B cell (primary cell): ENCODE results near the gene ZNF358. TPM values are rescaled to one million over a fixed set of nuclear protein-coding genes. Genes with fewer than 3 reads are reported as not detected.

Experiments
- ATAC-seq: fragments of 200-7000 bp; cut with Tn5 transposase; one replicate; pipeline ENCODE4 v1.10.0; 2021; ENCODE audit warnings: low read depth, mild to moderate bottlenecking, moderate number of reproducible peaks, moderate library complexity
- CTCF ChIA-PET: fragments of 350-600 bp; sonication (Branson Sonifier 250); formaldehyde crosslinking; loops from one replicate; lab custom pipeline; 2021; ENCODE audit warnings: antibody characterized with exemption, inconsistent platforms; lab: Charles Lee
- POLR2A ChIA-PET: fragments of 350-600 bp; sonication (Branson Sonifier 250); formaldehyde crosslinking; loops from one replicate; lab custom pipeline; 2021; ENCODE audit warnings: antibody characterized with exemption; lab: Charles Lee
- DNase-seq: peaks from one replicate; pipeline ENCODE4 v3.0.0; 2013
- H2AFZ ChIP-seq: 2 replicates; pipeline ENCODE4 v1.6.1; 2012; ENCODE audit warnings: mild to moderate bottlenecking, low read depth, low read length; ENCODE audit not compliant: insufficient read depth, poor library complexity, severe bottlenecking
- H3K27ac ChIP-seq, 2 donors: 1 replicate in 1 of 2; 2 replicates in 1 of 2; pipeline ENCODE4 v1.5.1; 2012 to 2013; ENCODE audit warnings: low read length in 2 of 2, mild to moderate bottlenecking in 2 of 2, moderate library complexity in 1 of 2
- H3K27me3 ChIP-seq, 4 experiments: fragments of 200-600 bp in 1 of 4; sonication (generic) in 1 of 4; replicated peaks in 1 of 4; 1 replicate in 2 of 4; 2 replicates in 2 of 4; pipeline versions ENCODE4 v1.6.1 to v1.7.0; 2013 to 2016; ENCODE audit warnings: low read length in 3 of 4, mild to moderate bottlenecking in 2 of 4, mixed read lengths in 1 of 4, moderate library complexity in 1 of 4; ENCODE audit not compliant: insufficient read depth in 4 of 4, control insufficient read depth in 3 of 4; ENCODE audit errors: control extremely low read depth in 1 of 4
- H3K36me3 ChIP-seq, 2 experiments: replicated peaks in 1 of 2; 1 replicate in 1 of 2; 2 replicates in 1 of 2; pipeline versions ENCODE4 v1.6.1 to v1.7.1; 2013; ENCODE audit warnings: low read length in 1 of 2; ENCODE audit not compliant: insufficient read depth in 2 of 2, control insufficient read depth in 1 of 2; ENCODE audit errors: control extremely low read depth in 1 of 2, extremely low read depth in 1 of 2
- H3K4me1 ChIP-seq, 2 donors: fragments of 200-600 bp in 1 of 2; sonication (generic) in 1 of 2; 1 replicate in 1 of 2; 2 replicates in 1 of 2; pipeline versions ENCODE4 v1.5.1 to v1.6.1; 2013 to 2017; ENCODE audit warnings: low read length in 2 of 2; ENCODE audit not compliant: control insufficient read depth in 2 of 2, insufficient read depth in 2 of 2
- H3K4me2 ChIP-seq: replicated peaks from 2 replicates; pipeline ENCODE3; 2012; ENCODE audit warnings: mild to moderate bottlenecking, low read depth, low read length; ENCODE audit not compliant: poor library complexity, severe bottlenecking
- H3K4me3 ChIP-seq, 5 experiments: fragments of 200-600 bp in 1 of 5; sonication (generic) in 1 of 5; 1 replicate in 3 of 5; 2 replicates in 2 of 5; pipeline versions ENCODE4 v1.5.1 to v1.7.0; 2011 to 2016; ENCODE audit warnings: low read length in 4 of 5, mild to moderate bottlenecking in 4 of 5, low read depth in 2 of 5, control low read depth in 1 of 5, moderate library complexity in 1 of 5; ENCODE audit not compliant: insufficient read depth in 1 of 5; ENCODE audit errors: control extremely low read depth in 1 of 5, extremely low read depth in 1 of 5
- H3K79me2 ChIP-seq: fragments of 200-600 bp; sonication (generic); one replicate; pipeline ENCODE4 v1.6.0; 2016; ENCODE audit warnings: low read length; ENCODE audit not compliant: control insufficient read depth, insufficient read depth
- H3K9ac ChIP-seq: fragments of 200-600 bp; sonication (generic); 2 replicates; pipeline ENCODE4 v1.6.1; 2017; ENCODE audit warnings: mild to moderate bottlenecking, low read length, moderate library complexity
- H3K9me3 ChIP-seq, 3 donors: one replicate each; pipeline versions ENCODE4 v1.6.1 to v1.7.1; 2013; ENCODE audit warnings: low read length in 2 of 3; ENCODE audit not compliant: control insufficient read depth in 2 of 3, insufficient read depth in 1 of 3; ENCODE audit errors: control extremely low read depth in 1 of 3
- H4K20me1 ChIP-seq: 2 replicates; pipeline ENCODE4 v1.6.0; 2012; ENCODE audit warnings: mild to moderate bottlenecking, low read length; ENCODE audit not compliant: insufficient read depth, control insufficient read depth, poor library complexity, severe bottlenecking
- H3K27ac Mint-ChIP-seq: one replicate; pipeline ENCODE4 v1.8.0; 2021; ENCODE audit warnings: mixed read lengths
- H3K27me3 Mint-ChIP-seq: one replicate; pipeline ENCODE4 v1.8.0; 2021; ENCODE audit warnings: mixed read lengths
- H3K4me1 Mint-ChIP-seq: one replicate; pipeline ENCODE4 v1.8.0; 2021; ENCODE audit warnings: mixed read lengths
- H3K4me3 Mint-ChIP-seq: one replicate; pipeline ENCODE4 v1.8.0; 2021; ENCODE audit warnings: mixed read lengths
- H3K9me3 Mint-ChIP-seq: one replicate; pipeline ENCODE4 v1.8.0; 2022; ENCODE audit warnings: mixed read lengths; ENCODE audit not compliant: insufficient read depth
- EZH2 ChIP-seq: IDR thresholded peaks from 2 replicates; pipeline ENCODE4 v1.6.1; 2012; ENCODE audit warnings: borderline replicate concordance, low read depth, mild to moderate bottlenecking, moderate library complexity, low read length; ENCODE audit not compliant: insufficient read depth, poor library complexity, severe bottlenecking
- WGBS: methylation state at CpG from one replicate; pipeline ENCODE4 v1.1.5; 2013; ENCODE audit warnings: missing lambda C conversion rate; ENCODE audit not compliant: insufficient coverage; 5-methylcytosine and 5-hydroxymethylcytosine counted together
- intact Hi-C: fragments of 100-400 bp; cut with micrococcal nuclease; formaldehyde crosslinking; loops from one replicate; pipeline ENCODE4 v1.10.0; 2022
- polyA plus RNA-seq: library from polyadenylated mRNA; depleted of rRNA; stranded (reverse); fragments of >200 nt; gene quantifications from 2 replicates; pipeline ENCODE4 v1.2.3, GENCODE V29; 2012
- total RNA-seq, 2 donors: library from RNA; stranded (reverse); fragments of 120-200 nt in 1 of 2; gene quantifications; 1 replicate in 1 of 2; 2 replicates in 1 of 2; pipeline versions ENCODE4 v1.2.3 to v1.2.4, GENCODE V29; 2013 to 2022
- TF ChIP-seq, protein P1 (sequence below): fragments of 200-600 bp; IDR thresholded peaks from one replicate; pipeline ENCODE4 v1.8.0; 2022; ENCODE audit warnings: antibody characterized with exemption, mild to moderate bottlenecking

ZNF358 gene
- total and polyA plus RNA-seq, 2 donors (not counting 1 experiment from before 2014, with no cell fraction given), result 8.5 to 17.5 TPM

DNA sequence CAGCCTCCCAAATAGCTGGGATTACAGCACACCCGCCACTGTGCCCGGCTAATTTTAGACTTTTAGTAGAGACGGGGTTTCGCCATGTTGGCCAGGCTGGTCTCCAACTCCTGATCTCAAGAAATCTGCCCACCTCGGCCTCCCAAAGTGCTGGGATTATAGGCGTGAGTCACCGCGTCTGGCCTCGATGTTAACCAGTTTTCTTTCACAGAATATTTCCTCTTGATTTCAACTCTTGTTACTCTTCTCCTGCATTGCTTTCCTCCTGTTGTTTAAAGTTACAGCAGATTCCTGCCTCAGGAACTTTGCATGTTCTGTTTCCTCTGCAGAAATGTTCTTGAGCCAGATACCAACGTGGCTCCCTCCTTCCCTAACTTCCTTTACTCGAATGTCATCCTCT, 23.3 kb upstream of the ZNF358 start:
- no peak overlapping the region for H2AFZ ChIP-seq
- no peak overlapping the region for H3K4me2 ChIP-seq
- H3K4me1 ChIP-seq, result peaks cover 5 to 14% of the 10 kb centered on the region in 2 donors
- DNase-seq (no peak), ATAC-seq (no peak)
- intact Hi-C loops, result no loop called here
- Mint-ChIP-seq H3K9me3 (no peaks in the 10 kb centered on the region), H3K4me1 (peaks cover 7% of the 10 kb centered on the region), H3K4me3 (no peak overlapping the region), H3K27me3 (peaks cover 10% of the 10 kb centered on the region), H3K27ac (no peak overlapping the region)
- no peaks in the 10 kb centered on the region for H3K36me3 ChIP-seq
- no peak overlapping the region for H3K27ac ChIP-seq
- POLR2A ChIA-PET, result interaction anchor here (0.7 kb wide), 1 partner anchor 43 kb away, joined by 3 read pairs; no protein-coding TSS in a partner anchor
- no peak overlapping the region for H3K4me3 ChIP-seq
- H4K20me1 ChIP-seq, result no peaks in the 10 kb centered on the region
- TF ChIP-seq, protein P1, sequence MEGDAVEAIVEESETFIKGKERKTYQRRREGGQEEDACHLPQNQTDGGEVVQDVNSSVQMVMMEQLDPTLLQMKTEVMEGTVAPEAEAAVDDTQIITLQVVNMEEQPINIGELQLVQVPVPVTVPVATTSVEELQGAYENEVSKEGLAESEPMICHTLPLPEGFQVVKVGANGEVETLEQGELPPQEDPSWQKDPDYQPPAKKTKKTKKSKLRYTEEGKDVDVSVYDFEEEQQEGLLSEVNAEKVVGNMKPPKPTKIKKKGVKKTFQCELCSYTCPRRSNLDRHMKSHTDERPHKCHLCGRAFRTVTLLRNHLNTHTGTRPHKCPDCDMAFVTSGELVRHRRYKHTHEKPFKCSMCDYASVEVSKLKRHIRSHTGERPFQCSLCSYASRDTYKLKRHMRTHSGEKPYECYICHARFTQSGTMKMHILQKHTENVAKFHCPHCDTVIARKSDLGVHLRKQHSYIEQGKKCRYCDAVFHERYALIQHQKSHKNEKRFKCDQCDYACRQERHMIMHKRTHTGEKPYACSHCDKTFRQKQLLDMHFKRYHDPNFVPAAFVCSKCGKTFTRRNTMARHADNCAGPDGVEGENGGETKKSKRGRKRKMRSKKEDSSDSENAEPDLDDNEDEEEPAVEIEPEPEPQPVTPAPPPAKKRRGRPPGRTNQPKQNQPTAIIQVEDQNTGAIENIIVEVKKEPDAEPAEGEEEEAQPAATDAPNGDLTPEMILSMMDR, result no peak
- TF ChIP-seq EZH2, result no peak
- 84% methylated on average over 11 of the region's 11 CpGs for WGBS
- H3K79me2 ChIP-seq, result peaks cover 2% of the 10 kb centered on the region
- peaks cover 0 to 8% (median 2%) of the 10 kb centered on the region in 4 experiments for H3K27me3 ChIP-seq
- H3K9me3 ChIP-seq, result no peaks in the 10 kb centered on the region
- no peak overlapping the region for H3K9ac ChIP-seq
- CTCF ChIA-PET, result no interaction called here

GRCh38 chr19:7494416-7495098, 21.3 kb upstream of the ZNF358 start:
- ATAC-seq (no peak), DNase-seq (no peak)
- 82% methylated on average over 13 of the region's 13 CpGs for WGBS
- Histone ChIP-seq H3K27ac (no peak overlapping the region), H3K9ac (no peak overlapping the region), H3K4me3 (no peak overlapping the region), H3K4me2 (no peak overlapping the region), H4K20me1 (no peaks in the 10 kb centered on the region), H3K36me3 (no peaks in the 10 kb centered on the region), H3K9me3 (no peaks in the 10 kb centered on the region), H3K79me2 (peaks cover 2% of the 10 kb centered on the region), H2AFZ (no peak overlapping the region), H3K27me3 (peaks cover 0 to 15% (median 2%) of the 10 kb centered on the region in 4 experiments), H3K4me1 (peaks cover under 1 to 2% of the 10 kb centered on the region in 2 donors)
- Mint-ChIP-seq H3K4me1 (peaks cover 2% of the 10 kb centered on the region), H3K27ac (no peak overlapping the region), H3K27me3 (peaks cover 20% of the 10 kb centered on the region), H3K9me3 (no peaks in the 10 kb centered on the region), H3K4me3 (no peak overlapping the region)
- ChIA-PET POLR2A (no interaction called here), CTCF (interaction anchor here (0.5 kb wide), 1 partner anchor 747 kb away, joined by 3 read pairs; no protein-coding TSS in a partner anchor)
- intact Hi-C loops, result no loop called here
- TF ChIP-seq EZH2, result no peak
- TF ChIP-seq, protein P1, result no peak
